ENCODE measurements around the gene ADGRV1. TPM values are rescaled to one million over a fixed set of nuclear protein-coding genes. Genes with fewer than 3 reads are reported as not detected.

The ADGRV1 gene
- total RNA-seq, 2 donors from 2014 or later = 97.6 to 117 TPM

DNA sequence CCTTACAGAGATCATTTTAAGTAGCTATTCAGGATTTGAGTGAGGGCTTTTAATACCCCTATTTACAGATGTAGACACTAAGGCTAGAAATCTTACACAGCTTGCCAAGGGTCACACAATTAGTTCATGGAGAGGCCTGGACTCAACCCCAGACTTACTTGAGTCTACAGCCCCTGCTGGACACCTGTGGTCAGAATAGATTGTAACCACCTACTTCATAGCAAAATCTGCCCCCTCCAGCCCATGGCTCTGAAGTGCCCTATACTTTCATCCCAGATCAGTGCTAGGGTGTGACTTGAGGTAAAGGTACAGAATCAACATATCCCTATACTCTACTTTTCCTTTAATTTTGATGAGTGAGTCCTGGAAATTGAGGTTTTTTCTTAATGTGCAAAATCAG is 291.3 kb downstream of the ADGRV1 start:
- peaks cover 3% of the 10 kb centered on the region for H3K36me3 ChIP-seq (ENCODE audit: control insufficient read depth, insufficient read depth, low read length)
- H3K4me1 Mint-ChIP-seq = peaks cover 9% of the 10 kb centered on the region
- H3K27me3 ChIP-seq (ENCODE audit: control insufficient read depth, insufficient read depth, low read length, poor library complexity, severe bottlenecking) = no peaks in the 10 kb centered on the region
- no peak overlapping the region for H3K4me3 ChIP-seq (ENCODE audit: low read length)
- no peak overlapping the region for H3K27ac ChIP-seq (ENCODE audit: low read depth, low read length)
- peaks cover 10% of the 10 kb centered on the region for H3K9me3 Mint-ChIP-seq
- H3K27ac Mint-ChIP-seq = no peak overlapping the region
- H3K4me3 Mint-ChIP-seq = no peak overlapping the region
- no peak overlapping the region for H3K9ac ChIP-seq (ENCODE audit: extremely low read depth, low read length, poor library complexity, severe bottlenecking)
- no peaks in the 10 kb centered on the region for H3K27me3 Mint-ChIP-seq (ENCODE audit: insufficient read depth)
- H3K4me1 ChIP-seq (ENCODE audit: control insufficient read depth, insufficient read depth, low read length) = peaks cover 3% of the 10 kb centered on the region
- TF ChIP-seq, protein P1, sequence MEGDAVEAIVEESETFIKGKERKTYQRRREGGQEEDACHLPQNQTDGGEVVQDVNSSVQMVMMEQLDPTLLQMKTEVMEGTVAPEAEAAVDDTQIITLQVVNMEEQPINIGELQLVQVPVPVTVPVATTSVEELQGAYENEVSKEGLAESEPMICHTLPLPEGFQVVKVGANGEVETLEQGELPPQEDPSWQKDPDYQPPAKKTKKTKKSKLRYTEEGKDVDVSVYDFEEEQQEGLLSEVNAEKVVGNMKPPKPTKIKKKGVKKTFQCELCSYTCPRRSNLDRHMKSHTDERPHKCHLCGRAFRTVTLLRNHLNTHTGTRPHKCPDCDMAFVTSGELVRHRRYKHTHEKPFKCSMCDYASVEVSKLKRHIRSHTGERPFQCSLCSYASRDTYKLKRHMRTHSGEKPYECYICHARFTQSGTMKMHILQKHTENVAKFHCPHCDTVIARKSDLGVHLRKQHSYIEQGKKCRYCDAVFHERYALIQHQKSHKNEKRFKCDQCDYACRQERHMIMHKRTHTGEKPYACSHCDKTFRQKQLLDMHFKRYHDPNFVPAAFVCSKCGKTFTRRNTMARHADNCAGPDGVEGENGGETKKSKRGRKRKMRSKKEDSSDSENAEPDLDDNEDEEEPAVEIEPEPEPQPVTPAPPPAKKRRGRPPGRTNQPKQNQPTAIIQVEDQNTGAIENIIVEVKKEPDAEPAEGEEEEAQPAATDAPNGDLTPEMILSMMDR (conservative IDR thresholded peaks at IDR 0.05) = peak; percentile 47
- H3K36me3 Mint-ChIP-seq (ENCODE audit: low read depth) = peaks cover 32% of the 10 kb centered on the region
- no peak for DNase-seq
- H3K9me3 ChIP-seq (ENCODE audit: control insufficient read depth, low read length) = peaks cover 7% of the 10 kb centered on the region

GRCh38 chr5:90852531-90852930 is 293.9 kb downstream of the ADGRV1 start:
- no peak for DNase-seq
- no peak overlapping the region for H3K4me3 Mint-ChIP-seq

GRCh38 chr5:90853750-90854149 is 295.2 kb downstream of the ADGRV1 start:
- H3K27me3 ChIP-seq (ENCODE audit: control insufficient read depth, insufficient read depth, low read length, poor library complexity, severe bottlenecking) = no peaks in the 10 kb centered on the region
- H3K4me3 Mint-ChIP-seq = no peak overlapping the region
- H3K27ac ChIP-seq (ENCODE audit: low read depth, low read length) = no peak overlapping the region
- H3K4me1 Mint-ChIP-seq = peaks cover 9% of the 10 kb centered on the region
- TF ChIP-seq, protein P1 (conservative IDR thresholded peaks at IDR 0.05) = no peak
- no peak overlapping the region for H3K9ac ChIP-seq (ENCODE audit: extremely low read depth, low read length, poor library complexity, severe bottlenecking)
- peaks cover 12% of the 10 kb centered on the region for H3K36me3 ChIP-seq (ENCODE audit: control insufficient read depth, insufficient read depth, low read length)
- no peak overlapping the region for H3K27ac Mint-ChIP-seq
- 98% methylated on average over 1 of the region's 2 CpGs; no CpG with 5 or more reads in 1 of the 2 experiments for WGBS, 2 experiments (ENCODE audit: insufficient coverage in 1 of 2, insufficient read length in 1 of 2)
- H3K9me3 Mint-ChIP-seq = no peaks in the 10 kb centered on the region
- no peak for DNase-seq
- H3K27me3 Mint-ChIP-seq (ENCODE audit: insufficient read depth) = no peaks in the 10 kb centered on the region
- peaks cover 3% of the 10 kb centered on the region for H3K4me1 ChIP-seq (ENCODE audit: control insufficient read depth, insufficient read depth, low read length)
- H3K9me3 ChIP-seq (ENCODE audit: control insufficient read depth, low read length) = no peaks in the 10 kb centered on the region
- H3K4me3 ChIP-seq (ENCODE audit: low read length) = no peak overlapping the region
- H3K36me3 Mint-ChIP-seq (ENCODE audit: low read depth) = peaks cover 24% of the 10 kb centered on the region

More at GRCh38 chr5:90852531-90852930, 293.9 kb downstream of the ADGRV1 start:
- Histone ChIP-seq H3K9ac (ENCODE audit: extremely low read depth, low read length, poor library complexity, severe bottlenecking) (no peak overlapping the region), H3K36me3 (ENCODE audit: control insufficient read depth, insufficient read depth, low read length) (peaks cover 12% of the 10 kb centered on the region), H3K4me1 (ENCODE audit: control insufficient read depth, insufficient read depth, low read length) (peaks cover 3% of the 10 kb centered on the region), H3K27me3 (ENCODE audit: control insufficient read depth, insufficient read depth, low read length, poor library complexity, severe bottlenecking) (no peaks in the 10 kb centered on the region), H3K27ac (ENCODE audit: low read depth, low read length) (no peak overlapping the region), H3K4me3 (ENCODE audit: low read length) (no peak overlapping the region), H3K9me3 (ENCODE audit: control insufficient read depth, low read length) (no peaks in the 10 kb centered on the region)
- no peaks in the 10 kb centered on the region for H3K27me3 Mint-ChIP-seq (ENCODE audit: insufficient read depth)
- H3K27ac Mint-ChIP-seq = no peak overlapping the region
- TF ChIP-seq, protein P1 (conservative IDR thresholded peaks at IDR 0.05) = no peak
- no peaks in the 10 kb centered on the region for H3K9me3 Mint-ChIP-seq
- peaks cover 24% of the 10 kb centered on the region for H3K36me3 Mint-ChIP-seq (ENCODE audit: low read depth)
- peaks cover 9% of the 10 kb centered on the region for H3K4me1 Mint-ChIP-seq

Data from endodermal cell (in vitro differentiated cells).